Measurements from ENCODE around the gene ZNF184.

DNA sequence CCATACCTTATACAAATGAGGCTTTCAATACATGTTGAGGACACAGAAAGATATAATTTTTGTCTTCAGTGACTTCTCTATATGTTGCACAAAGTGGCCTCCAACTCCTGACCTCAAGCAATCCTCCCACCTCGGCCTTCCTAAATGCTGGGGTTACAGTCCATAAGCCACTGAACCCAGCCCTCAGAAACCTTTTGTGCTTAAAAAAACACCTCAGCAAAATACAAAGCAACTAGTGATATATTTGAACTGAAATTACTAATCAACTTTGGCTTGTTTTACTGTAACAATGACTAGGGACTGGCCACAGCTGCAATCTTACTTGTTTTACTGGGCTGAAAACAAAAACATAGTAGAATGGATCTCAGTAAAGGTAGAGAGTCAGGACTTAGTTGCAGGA is 3.2 kb upstream of the ZNF184 start:
- TF ChIP-seq, protein P1, sequence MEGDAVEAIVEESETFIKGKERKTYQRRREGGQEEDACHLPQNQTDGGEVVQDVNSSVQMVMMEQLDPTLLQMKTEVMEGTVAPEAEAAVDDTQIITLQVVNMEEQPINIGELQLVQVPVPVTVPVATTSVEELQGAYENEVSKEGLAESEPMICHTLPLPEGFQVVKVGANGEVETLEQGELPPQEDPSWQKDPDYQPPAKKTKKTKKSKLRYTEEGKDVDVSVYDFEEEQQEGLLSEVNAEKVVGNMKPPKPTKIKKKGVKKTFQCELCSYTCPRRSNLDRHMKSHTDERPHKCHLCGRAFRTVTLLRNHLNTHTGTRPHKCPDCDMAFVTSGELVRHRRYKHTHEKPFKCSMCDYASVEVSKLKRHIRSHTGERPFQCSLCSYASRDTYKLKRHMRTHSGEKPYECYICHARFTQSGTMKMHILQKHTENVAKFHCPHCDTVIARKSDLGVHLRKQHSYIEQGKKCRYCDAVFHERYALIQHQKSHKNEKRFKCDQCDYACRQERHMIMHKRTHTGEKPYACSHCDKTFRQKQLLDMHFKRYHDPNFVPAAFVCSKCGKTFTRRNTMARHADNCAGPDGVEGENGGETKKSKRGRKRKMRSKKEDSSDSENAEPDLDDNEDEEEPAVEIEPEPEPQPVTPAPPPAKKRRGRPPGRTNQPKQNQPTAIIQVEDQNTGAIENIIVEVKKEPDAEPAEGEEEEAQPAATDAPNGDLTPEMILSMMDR (IDR thresholded peaks at IDR 0.05 in 4 of 5, conservative IDR thresholded peaks at IDR 0.05 in 1 of 5): no peak
- TF ChIP-seq POLR2A (IDR thresholded peaks at IDR 0.05): no peak

All from gastrocnemius medialis (tissue), 4 donors.